H9 (cell line): ENCODE data around the gene CFAP61. TPM values are rescaled to one million over a fixed set of nuclear protein-coding genes. Genes with fewer than 3 reads are reported as not detected.

Experiments
- DNase-seq: peaks from one replicate; pipeline ENCODE4 v3.0.0-alpha.2; 2017
- H2AFZ ChIP-seq: one replicate; pipeline ENCODE4 v1.6.1; 2013; ENCODE audit warnings: mild to moderate bottlenecking, low read length, control low read depth, moderate library complexity
- H2AK5ac ChIP-seq: 2 replicates; pipeline ENCODE4 v1.6.1; 2013; ENCODE audit warnings: low read length, control low read depth, mixed read lengths; ENCODE audit not compliant: insufficient read length
- H2BK120ac ChIP-seq: one replicate; pipeline ENCODE4 v1.6.1; 2013; ENCODE audit warnings: low read depth, mild to moderate bottlenecking, low read length, control low read depth, inconsistent platforms; ENCODE audit not compliant: poor library complexity, severe bottlenecking
- H2BK12ac ChIP-seq: 2 replicates; pipeline ENCODE4 v1.6.1; 2013; ENCODE audit warnings: low read length, control low read depth, mixed read lengths, low read depth; ENCODE audit not compliant: insufficient read length
- H2BK15ac ChIP-seq: 2 replicates; pipeline ENCODE4 v1.6.1; 2013; ENCODE audit warnings: low read depth, low read length, control low read depth
- H2BK20ac ChIP-seq: one replicate; pipeline ENCODE4 v1.6.1; 2013; ENCODE audit warnings: low read depth, mild to moderate bottlenecking, low read length, control low read depth, inconsistent platforms; ENCODE audit not compliant: poor library complexity, severe bottlenecking
- H2BK5ac ChIP-seq: 2 replicates; pipeline ENCODE4 v1.6.1; 2013; ENCODE audit warnings: low read length, control low read depth, mixed read lengths; ENCODE audit not compliant: insufficient read length
- H3K14ac ChIP-seq: 2 replicates; pipeline ENCODE4 v1.6.1; 2013; ENCODE audit warnings: low read length, control low read depth; ENCODE audit not compliant: insufficient read depth
- H3K18ac ChIP-seq: 2 replicates; pipeline ENCODE4 v1.6.1; 2013; ENCODE audit warnings: low read depth, mild to moderate bottlenecking, mixed read lengths, low read length, control low read depth; ENCODE audit not compliant: insufficient read length
- H3K23ac ChIP-seq: 2 replicates; pipeline ENCODE4 v1.6.1; 2013; ENCODE audit warnings: low read length, control low read depth, mixed read lengths, low read depth; ENCODE audit not compliant: insufficient read length
- H3K23me2 ChIP-seq: 2 replicates; pipeline ENCODE4 v1.6.1; 2013; ENCODE audit warnings: low read depth, mild to moderate bottlenecking, mixed read lengths, low read length, control low read depth; ENCODE audit not compliant: insufficient read length, poor library complexity, severe bottlenecking
- H3K27ac ChIP-seq: 2 replicates; pipeline ENCODE4 v1.5.1; 2013; ENCODE audit warnings: low read length, control low read depth, mixed read lengths, low read depth; ENCODE audit not compliant: insufficient read length
- H3K27me3 ChIP-seq: 2 replicates; pipeline ENCODE4 v1.6.1; 2013; ENCODE audit warnings: low read length, control low read depth, inconsistent platforms; ENCODE audit not compliant: insufficient read depth
- H3K4ac ChIP-seq: 2 replicates; pipeline ENCODE4 v1.6.1; 2013; ENCODE audit warnings: low read depth, mild to moderate bottlenecking, control low read depth, inconsistent platforms, low read length, moderate library complexity
- H3K4me1 ChIP-seq: 2 replicates; pipeline ENCODE4 v1.6.1; 2013; ENCODE audit warnings: low read length, control low read depth, inconsistent platforms; ENCODE audit not compliant: insufficient read depth
- H3K4me2 ChIP-seq: 2 replicates; pipeline ENCODE4 v1.6.1; 2013; ENCODE audit warnings: low read length, control low read depth, mixed read lengths; ENCODE audit not compliant: insufficient read length, insufficient read depth
- H3K56ac ChIP-seq: 2 replicates; pipeline ENCODE4 v1.6.1; 2013; ENCODE audit warnings: low read depth, mild to moderate bottlenecking, mixed read lengths, low read length, control low read depth; ENCODE audit not compliant: insufficient read length
- H3K79me1 ChIP-seq: 2 replicates; pipeline ENCODE4 v1.6.1; 2013; ENCODE audit warnings: low read depth, mild to moderate bottlenecking, moderate library complexity, low read length, control low read depth, inconsistent platforms; ENCODE audit not compliant: insufficient read depth, poor library complexity, severe bottlenecking
- H3K79me2 ChIP-seq: 2 replicates; pipeline ENCODE4 v1.6.1; 2013; ENCODE audit warnings: low read length, control low read depth, inconsistent platforms; ENCODE audit not compliant: insufficient read depth
- H3K9ac ChIP-seq: 2 replicates; pipeline ENCODE4 v1.6.1; 2013; ENCODE audit warnings: low read length, control low read depth, mixed read lengths; ENCODE audit not compliant: insufficient read length; ENCODE audit errors: extremely low read depth
- H3K9me3 ChIP-seq: one replicate; pipeline ENCODE4 v1.6.1; 2013; ENCODE audit warnings: low read depth, low read length, inconsistent platforms; ENCODE audit not compliant: control insufficient read depth
- H3T11ph ChIP-seq: one replicate; pipeline ENCODE4 v1.6.1; 2013; ENCODE audit warnings: mild to moderate bottlenecking, low read length, control low read depth, inconsistent platforms
- H4K20me1 ChIP-seq: one replicate; pipeline ENCODE4 v1.6.1; 2013; ENCODE audit not compliant: control insufficient read depth, insufficient read length, insufficient read depth
- H4K5ac ChIP-seq: 2 replicates; pipeline ENCODE4 v1.6.1; 2013; ENCODE audit warnings: low read depth, mild to moderate bottlenecking, mixed read lengths, low read length, control low read depth; ENCODE audit not compliant: insufficient read length
- H4K8ac ChIP-seq: replicated peaks from 2 replicates; pipeline ENCODE4 v1.6.1; 2013; ENCODE audit warnings: low read length, control low read depth, mixed read lengths, low read depth; ENCODE audit not compliant: insufficient read length
- H4K91ac ChIP-seq: 2 replicates; pipeline ENCODE4 v1.6.1; 2013; ENCODE audit warnings: low read depth, mild to moderate bottlenecking, moderate library complexity, mixed read lengths, low read length, control low read depth; ENCODE audit not compliant: insufficient read length
- H3K27ac Mint-ChIP-seq, 3 experiments: 2 replicates in 2 of 3; 3 replicates in 1 of 3; pipeline ENCODE4 v1.8.0; 2020 to 2021; ENCODE audit warnings: mixed read lengths in 3 of 3, mild to moderate bottlenecking in 1 of 3, moderate library complexity in 1 of 3
- H3K27me3 Mint-ChIP-seq: 2 replicates; pipeline ENCODE4 v1.8.0; 2021; ENCODE audit warnings: low read depth, mild to moderate bottlenecking, moderate library complexity, mixed read lengths
- H3K36me3 Mint-ChIP-seq, 3 experiments: 2 replicates in 2 of 3; 3 replicates in 1 of 3; pipeline ENCODE4 v1.8.0; 2020 to 2021; ENCODE audit warnings: low read depth in 3 of 3, mixed read lengths in 3 of 3; ENCODE audit not compliant: insufficient read depth in 1 of 3
- H3K4me1 Mint-ChIP-seq, 2 experiments: 2 replicates each; pipeline ENCODE4 v1.8.0; 2020; ENCODE audit warnings: mixed read lengths in 2 of 2
- H3K4me3 Mint-ChIP-seq, 2 experiments: 2 replicates in 1 of 2; 3 replicates in 1 of 2; pipeline ENCODE4 v1.8.0; 2020 to 2021; ENCODE audit warnings: mild to moderate bottlenecking in 2 of 2, mixed read lengths in 2 of 2, moderate library complexity in 1 of 2
- H3K9me3 Mint-ChIP-seq, 2 experiments: 2 replicates in 1 of 2; 3 replicates in 1 of 2; pipeline ENCODE4 v1.8.0; 2020; ENCODE audit warnings: mild to moderate bottlenecking in 2 of 2, mixed read lengths in 2 of 2, moderate library complexity in 1 of 2
- WGBS: extraction: QIAGEN DNeasy Blood & Tissue Kit; methylation state at CpG from one replicate; pipeline ENCODE4 v1.1.7; 2013; ENCODE audit warnings: missing lambda C conversion rate, low lambda C conversion rate, mixed read lengths; ENCODE audit not compliant: insufficient read length; ENCODE audit errors: extremely low coverage; 5-methylcytosine and 5-hydroxymethylcytosine counted together
- total RNA-seq: library from RNA; stranded (reverse); gene quantifications from 2 replicates; pipeline ENCODE4 v1.2.1, GENCODE V29; 2021
- TF ChIP-seq, protein P1 (sequence below): fragments of 200-600 bp; sonication (generic); conservative IDR thresholded peaks from 3 replicates; pipeline ENCODE4 v1.8.0; 2021; ENCODE audit warnings: antibody characterized with exemption, mild to moderate bottlenecking

CFAP61 gene
- total RNA-seq, 1 experiment from 2014 or later, result 0.44 TPM

DNA sequence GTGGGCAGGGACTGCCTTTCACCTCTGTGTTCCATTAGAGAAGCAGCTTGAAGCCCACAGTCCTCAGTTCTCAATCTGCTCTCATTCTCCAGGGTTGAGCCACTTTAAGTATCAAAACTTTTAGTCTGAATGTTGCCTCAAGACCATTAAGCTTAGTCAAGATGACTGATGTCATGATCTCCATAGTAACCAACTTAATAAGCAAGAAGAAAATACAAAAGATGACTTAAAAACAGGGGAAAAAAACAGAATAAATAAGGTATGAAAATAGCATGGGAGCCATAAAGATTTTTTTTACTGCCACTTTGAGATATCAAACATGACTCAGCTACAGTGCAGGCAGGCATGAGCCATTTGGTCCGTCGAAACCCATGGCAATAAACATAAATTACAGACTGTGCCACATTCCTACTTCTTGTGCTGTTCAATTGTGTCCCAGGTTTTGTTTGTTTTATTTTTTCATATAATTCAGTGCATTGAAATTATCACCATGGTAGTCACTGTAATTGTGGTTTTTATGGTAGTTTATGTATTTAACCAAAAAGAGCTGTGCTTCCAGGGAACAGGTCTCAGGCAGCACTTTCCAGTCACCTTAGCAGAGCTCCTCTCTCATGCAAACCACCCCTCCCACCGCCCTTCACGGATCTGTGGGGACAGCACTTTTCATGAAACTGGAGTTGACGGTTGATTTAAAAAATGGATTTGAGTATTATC, 159.1 kb downstream of the CFAP61 start:
- Histone ChIP-seq H3K4me1 (peaks cover 3% of the 10 kb centered on the region; the same call in 1 of the 2 replicates), H3K79me2 (no peaks in the 10 kb centered on the region), H4K20me1 (no peaks in the 10 kb centered on the region), H2BK12ac (no peak overlapping the region), H3K23me2 (no peaks in the 10 kb centered on the region), H3K14ac (no peak overlapping the region), H3K4me2 (no peak overlapping the region), H4K8ac (no peak overlapping the region), H2AK5ac (no peak overlapping the region), H3K27me3 (no peaks in the 10 kb centered on the region), H2BK15ac (no peak overlapping the region), H4K91ac (no peak overlapping the region), H4K5ac (no peak overlapping the region), H3K27ac (no peak overlapping the region), H2BK5ac (no peak overlapping the region), H3K79me1 (no peaks in the 10 kb centered on the region), H3K23ac (no peak overlapping the region), H3K4ac (no peak overlapping the region), H3K9ac (no peak overlapping the region), H3K18ac (no peak overlapping the region), H2BK20ac (no peak overlapping the region), H3T11ph (no peak overlapping the region), H3K56ac (no peak overlapping the region), H2BK120ac (no peak overlapping the region), H2AFZ (no peak overlapping the region), H3K9me3 (no peaks in the 10 kb centered on the region)
- Mint-ChIP-seq H3K27ac (no peak overlapping the region), H3K4me1 (peaks cover 22% of the 10 kb centered on the region in 2 experiments), H3K4me3 (no peak overlapping the region), H3K36me3 (no peaks in the 10 kb centered on the region; a peak in 1 of 7 replicates), H3K27me3 (no peaks in the 10 kb centered on the region; the same call in 1 of the 2 replicates), H3K9me3 (no peaks in the 10 kb centered on the region)
- TF ChIP-seq, protein P1, sequence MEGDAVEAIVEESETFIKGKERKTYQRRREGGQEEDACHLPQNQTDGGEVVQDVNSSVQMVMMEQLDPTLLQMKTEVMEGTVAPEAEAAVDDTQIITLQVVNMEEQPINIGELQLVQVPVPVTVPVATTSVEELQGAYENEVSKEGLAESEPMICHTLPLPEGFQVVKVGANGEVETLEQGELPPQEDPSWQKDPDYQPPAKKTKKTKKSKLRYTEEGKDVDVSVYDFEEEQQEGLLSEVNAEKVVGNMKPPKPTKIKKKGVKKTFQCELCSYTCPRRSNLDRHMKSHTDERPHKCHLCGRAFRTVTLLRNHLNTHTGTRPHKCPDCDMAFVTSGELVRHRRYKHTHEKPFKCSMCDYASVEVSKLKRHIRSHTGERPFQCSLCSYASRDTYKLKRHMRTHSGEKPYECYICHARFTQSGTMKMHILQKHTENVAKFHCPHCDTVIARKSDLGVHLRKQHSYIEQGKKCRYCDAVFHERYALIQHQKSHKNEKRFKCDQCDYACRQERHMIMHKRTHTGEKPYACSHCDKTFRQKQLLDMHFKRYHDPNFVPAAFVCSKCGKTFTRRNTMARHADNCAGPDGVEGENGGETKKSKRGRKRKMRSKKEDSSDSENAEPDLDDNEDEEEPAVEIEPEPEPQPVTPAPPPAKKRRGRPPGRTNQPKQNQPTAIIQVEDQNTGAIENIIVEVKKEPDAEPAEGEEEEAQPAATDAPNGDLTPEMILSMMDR, result no peak
- WGBS, result no CpG with 5 or more reads among the region's 5 CpGs
- no peak for DNase-seq
